ENCODE data around the gene ITGA6. TPM values are rescaled to one million over a fixed set of nuclear protein-coding genes. Genes with fewer than 3 reads are reported as not detected.

The ITGA6 gene
- total and polyA plus RNA-seq, 2 donors from 2014 or later, result 32.8 to 89.1 TPM

DNA sequence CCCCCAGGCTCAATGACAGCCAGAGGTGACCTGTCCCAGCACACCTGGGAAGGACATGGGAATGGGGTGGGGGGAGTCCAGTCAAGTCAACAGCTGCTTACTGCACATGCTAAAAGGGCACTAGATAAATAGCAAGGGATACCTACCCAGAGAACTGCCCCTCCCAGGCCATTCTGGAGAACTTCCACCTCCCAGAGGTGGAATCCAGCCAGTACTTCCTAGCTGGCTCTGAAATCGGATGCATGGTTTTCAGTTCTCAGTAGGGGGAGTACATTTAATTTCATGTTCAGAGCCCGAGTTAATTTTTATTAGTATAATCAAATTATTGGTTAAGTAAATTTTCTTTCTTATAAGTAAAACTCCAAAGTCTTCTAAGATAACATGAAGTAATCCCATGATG lies 28.9 kb upstream of the ITGA6 start:
- Histone ChIP-seq H3K36me3 (ENCODE audit: control insufficient read depth in 2 of 3, insufficient read depth in 3 of 3, low read length in 3 of 3) (no peaks in the 10 kb centered on the region), H3K27me3 (ENCODE audit: control insufficient read depth, insufficient read depth, low read length) (no peaks in the 10 kb centered on the region), H3K9ac (ENCODE audit: low read length in 3 of 3) (no peak overlapping the region), H3K27ac (ENCODE audit: low read depth in 2 of 2, low read length in 2 of 2) (no peak overlapping the region), H3K9me3 (ENCODE audit: control insufficient read depth in 2 of 3, insufficient read depth in 1 of 3, low read length in 3 of 3) (no peaks in the 10 kb centered on the region), H3K4me3 (ENCODE audit: low read length in 3 of 3) (no peak overlapping the region), H3K4me1 (ENCODE audit: control insufficient read depth in 2 of 3, insufficient read depth in 2 of 3, low read depth in 1 of 3, low read length in 3 of 3) (peaks cover 0 to 11% (median 6%) of the 10 kb centered on the region in 3 donors)
- DNase-seq, result no peak
- TF ChIP-seq, protein P1, sequence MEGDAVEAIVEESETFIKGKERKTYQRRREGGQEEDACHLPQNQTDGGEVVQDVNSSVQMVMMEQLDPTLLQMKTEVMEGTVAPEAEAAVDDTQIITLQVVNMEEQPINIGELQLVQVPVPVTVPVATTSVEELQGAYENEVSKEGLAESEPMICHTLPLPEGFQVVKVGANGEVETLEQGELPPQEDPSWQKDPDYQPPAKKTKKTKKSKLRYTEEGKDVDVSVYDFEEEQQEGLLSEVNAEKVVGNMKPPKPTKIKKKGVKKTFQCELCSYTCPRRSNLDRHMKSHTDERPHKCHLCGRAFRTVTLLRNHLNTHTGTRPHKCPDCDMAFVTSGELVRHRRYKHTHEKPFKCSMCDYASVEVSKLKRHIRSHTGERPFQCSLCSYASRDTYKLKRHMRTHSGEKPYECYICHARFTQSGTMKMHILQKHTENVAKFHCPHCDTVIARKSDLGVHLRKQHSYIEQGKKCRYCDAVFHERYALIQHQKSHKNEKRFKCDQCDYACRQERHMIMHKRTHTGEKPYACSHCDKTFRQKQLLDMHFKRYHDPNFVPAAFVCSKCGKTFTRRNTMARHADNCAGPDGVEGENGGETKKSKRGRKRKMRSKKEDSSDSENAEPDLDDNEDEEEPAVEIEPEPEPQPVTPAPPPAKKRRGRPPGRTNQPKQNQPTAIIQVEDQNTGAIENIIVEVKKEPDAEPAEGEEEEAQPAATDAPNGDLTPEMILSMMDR (IDR thresholded peaks at IDR 0.05; ENCODE audit: borderline replicate concordance, extremely low read depth, insufficient read depth), result no peak
- peak; percentile 63 for FAIRE-seq
- intact Hi-C loops (cut with DNase I), result no loop called here

DNA sequence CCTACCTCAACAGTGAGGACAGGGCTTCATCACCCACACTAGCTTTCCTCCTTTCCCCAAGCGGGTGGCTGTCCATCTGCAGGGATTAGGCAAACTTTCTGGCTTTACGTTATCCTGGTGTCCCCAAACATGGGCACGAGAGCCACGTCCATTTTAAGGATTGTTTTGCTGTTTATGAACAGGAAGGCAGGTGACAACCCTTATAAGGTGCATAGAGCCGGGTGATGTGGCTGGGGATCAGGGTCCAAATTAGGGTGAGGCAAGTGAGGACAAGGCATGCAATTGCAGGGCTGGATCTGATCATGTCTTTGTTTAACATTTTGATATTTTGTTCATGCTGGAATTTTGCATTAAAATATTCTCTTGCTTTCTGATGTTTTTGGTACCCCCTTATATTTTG lies 27.6 kb upstream of the ITGA6 start:
- H3K27ac ChIP-seq (ENCODE audit: low read depth in 2 of 2, low read length in 2 of 2), result no peak overlapping the region
- H3K9ac ChIP-seq (ENCODE audit: low read length in 3 of 3), result no peak overlapping the region
- H3K9me3 ChIP-seq (ENCODE audit: control insufficient read depth in 2 of 3, insufficient read depth in 1 of 3, low read length in 3 of 3), result no peaks in the 10 kb centered on the region
- no peak for DNase-seq
- no peaks in the 10 kb centered on the region for H3K27me3 ChIP-seq (ENCODE audit: control insufficient read depth, insufficient read depth, low read length)
- intact Hi-C loops (cut with DNase I), result no loop called here
- no peaks in the 10 kb centered on the region for H3K36me3 ChIP-seq (ENCODE audit: control insufficient read depth in 2 of 3, insufficient read depth in 3 of 3, low read length in 3 of 3)
- H3K4me3 ChIP-seq (ENCODE audit: low read length in 3 of 3), result no peak overlapping the region
- peaks cover 0 to 14% (median 14%) of the 10 kb centered on the region in 3 donors for H3K4me1 ChIP-seq (ENCODE audit: control insufficient read depth in 2 of 3, insufficient read depth in 2 of 3, low read depth in 1 of 3, low read length in 3 of 3)
- TF ChIP-seq, protein P1 (IDR thresholded peaks at IDR 0.05; ENCODE audit: borderline replicate concordance, extremely low read depth, insufficient read depth), result no peak
- no peak for FAIRE-seq

DNA sequence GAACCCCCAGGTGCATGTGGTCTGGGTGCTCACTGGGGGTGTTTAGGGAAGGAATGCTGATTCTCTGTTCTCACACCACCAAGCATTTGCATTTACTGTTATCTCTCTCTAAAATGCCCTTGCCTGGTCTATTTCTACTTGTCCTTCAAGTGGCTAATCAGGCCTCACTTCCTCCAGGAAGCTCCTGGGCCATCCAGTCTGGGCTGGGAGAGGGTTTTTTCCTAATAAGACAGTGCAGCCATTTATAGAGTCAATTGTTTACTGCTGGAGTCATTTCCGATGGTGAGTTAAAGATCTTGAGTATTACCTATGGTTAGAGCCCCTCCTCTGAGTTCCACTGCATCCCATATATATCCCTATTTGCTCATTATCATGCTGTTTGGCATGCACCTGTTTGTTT lies 25.2 kb upstream of the ITGA6 start:
- Histone ChIP-seq H3K9ac (ENCODE audit: low read length in 3 of 3) (no peak overlapping the region), H3K4me1 (ENCODE audit: control insufficient read depth in 2 of 3, insufficient read depth in 2 of 3, low read depth in 1 of 3, low read length in 3 of 3) (peaks cover 0 to 16% (median 14%) of the 10 kb centered on the region in 3 donors), H3K9me3 (ENCODE audit: control insufficient read depth in 2 of 3, insufficient read depth in 1 of 3, low read length in 3 of 3) (no peaks in the 10 kb centered on the region), H3K4me3 (ENCODE audit: low read length in 3 of 3) (no peak overlapping the region), H3K27me3 (ENCODE audit: control insufficient read depth, insufficient read depth, low read length) (no peaks in the 10 kb centered on the region), H3K36me3 (ENCODE audit: control insufficient read depth in 2 of 3, insufficient read depth in 3 of 3, low read length in 3 of 3) (no peaks in the 10 kb centered on the region), H3K27ac (ENCODE audit: low read depth in 2 of 2, low read length in 2 of 2) (no peak overlapping the region)
- no peak for DNase-seq
- TF ChIP-seq, protein P1 (IDR thresholded peaks at IDR 0.05; ENCODE audit: borderline replicate concordance, extremely low read depth, insufficient read depth), result no peak
- FAIRE-seq, result no peak
- intact Hi-C loops (cut with DNase I), result no loop called here

DNA sequence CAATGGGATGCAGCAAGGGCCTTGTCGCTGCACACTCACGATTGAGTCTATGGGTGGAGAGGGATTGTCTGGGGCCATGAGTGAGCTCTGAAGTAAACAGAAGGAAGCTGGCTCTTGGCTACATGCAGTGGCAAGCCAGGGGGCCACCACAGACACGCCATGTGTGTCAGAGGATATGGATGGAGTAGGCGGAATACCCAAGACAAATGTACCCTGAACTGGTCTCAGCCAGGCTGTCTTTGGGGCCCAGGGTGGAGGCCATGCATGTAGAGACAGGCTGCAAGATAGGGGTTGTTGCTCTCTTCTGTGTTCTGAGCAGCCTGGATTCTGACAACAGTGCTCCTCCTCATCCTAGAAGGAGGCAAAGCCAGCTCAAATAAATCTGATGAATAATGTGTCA lies 24.0 kb upstream of the ITGA6 start:
- no peak overlapping the region for H3K9ac ChIP-seq (ENCODE audit: low read length in 3 of 3)
- H3K4me1 ChIP-seq (ENCODE audit: control insufficient read depth in 2 of 3, insufficient read depth in 2 of 3, low read depth in 1 of 3, low read length in 3 of 3), result peaks cover 0 to 18% (median 14%) of the 10 kb centered on the region in 3 donors
- H3K36me3 ChIP-seq (ENCODE audit: control insufficient read depth in 2 of 3, insufficient read depth in 3 of 3, low read length in 3 of 3), result no peaks in the 10 kb centered on the region
- H3K4me3 ChIP-seq (ENCODE audit: low read length in 3 of 3), result no peak overlapping the region
- FAIRE-seq (no peak), DNase-seq (no peak)
- H3K27ac ChIP-seq (ENCODE audit: low read depth in 2 of 2, low read length in 2 of 2), result peak overlapping the region in 1 of 2 donors; percentile 61
- H3K27me3 ChIP-seq (ENCODE audit: control insufficient read depth, insufficient read depth, low read length), result no peaks in the 10 kb centered on the region
- no peaks in the 10 kb centered on the region for H3K9me3 ChIP-seq (ENCODE audit: control insufficient read depth in 2 of 3, insufficient read depth in 1 of 3, low read length in 3 of 3)
- intact Hi-C loops (cut with DNase I), result no loop called here
- TF ChIP-seq, protein P1 (IDR thresholded peaks at IDR 0.05; ENCODE audit: borderline replicate concordance, extremely low read depth, insufficient read depth), result no peak

Measured in kidney (tissue), 14 donors.